Neural progenitor cell (in vitro differentiated cells): ENCODE data around the gene NUSAP1. TPM values are rescaled to one million over a fixed set of nuclear protein-coding genes. Genes with fewer than 3 reads are reported as not detected.

Experiments
- DNase-seq: peaks from one replicate; pipeline ENCODE4 v3.0.0-alpha.2; 2016; ENCODE audit warnings: low spot score
- H2AFZ ChIP-seq: fragments of 200-600 bp; sonication (generic); replicated peaks from 2 replicates; pipeline ENCODE4 v1.6.1; 2016; ENCODE audit warnings: antibody characterized with exemption
- H3F3A ChIP-seq: fragments of 200-600 bp; sonication (generic); 2 replicates; pipeline ENCODE4 v1.6.1; 2016; ENCODE audit warnings: antibody characterized with exemption, low read depth
- H3K27ac ChIP-seq: fragments of 200-600 bp; sonication (generic); 2 replicates; pipeline ENCODE4 v1.5.1; 2016; ENCODE audit warnings: mild to moderate bottlenecking
- H3K27me3 ChIP-seq: fragments of 200-600 bp; sonication (generic); 2 replicates; pipeline ENCODE4 v1.6.1; 2016; ENCODE audit warnings: mild to moderate bottlenecking, moderate library complexity
- H3K36me3 ChIP-seq: fragments of 200-600 bp; sonication (generic); 2 replicates; pipeline ENCODE4 v1.5.1; 2016
- H3K4me1 ChIP-seq: fragments of 200-600 bp; sonication (generic); 2 replicates; pipeline ENCODE4 v1.6.1; 2016; ENCODE audit warnings: mixed run types
- H3K4me2 ChIP-seq: fragments of 200-600 bp; sonication (generic); 2 replicates; pipeline ENCODE4 v1.6.1; 2016
- H3K4me3 ChIP-seq: fragments of 200-600 bp; sonication (generic); 2 replicates; pipeline ENCODE4 v1.5.1; 2016
- H3K79me2 ChIP-seq: fragments of 200-600 bp; sonication (generic); 2 replicates; pipeline ENCODE4 v1.6.1; 2016; ENCODE audit warnings: low read depth
- H3K9ac ChIP-seq: fragments of 200-600 bp; sonication (generic); 2 replicates; pipeline ENCODE4 v1.6.1; 2016
- H3K9me3 ChIP-seq: fragments of 200-600 bp; sonication (generic); 2 replicates; pipeline ENCODE4 v1.5.1; 2016; ENCODE audit warnings: low read depth
- H4K20me1 ChIP-seq: fragments of 200-600 bp; sonication (generic); 2 replicates; pipeline ENCODE4 v1.6.1; 2016; ENCODE audit warnings: low read depth
- H3K27ac Mint-ChIP-seq: 3 replicates; pipeline ENCODE4 v1.8.0; 2021; ENCODE audit warnings: mixed read lengths
- H3K27me3 Mint-ChIP-seq: 2 replicates; pipeline ENCODE4 v1.8.0; 2022; ENCODE audit warnings: low read depth, mild to moderate bottlenecking, inconsistent platforms, moderate library complexity, mixed read lengths; ENCODE audit not compliant: insufficient read depth
- H3K36me3 Mint-ChIP-seq: 3 replicates; pipeline ENCODE4 v1.8.0; 2021; ENCODE audit warnings: mixed read lengths
- H3K4me1 Mint-ChIP-seq: 3 replicates; pipeline ENCODE4 v1.8.0; 2021; ENCODE audit warnings: mixed read lengths
- H3K4me3 Mint-ChIP-seq: 3 replicates; pipeline ENCODE4 v1.8.0; 2021; ENCODE audit warnings: mild to moderate bottlenecking, moderate library complexity, mixed read lengths
- H3K9me3 Mint-ChIP-seq: 3 replicates; pipeline ENCODE4 v1.8.0; 2020; ENCODE audit warnings: mixed read lengths
- CTCF ChIP-seq: fragments of 200-600 bp; sonication (generic); IDR thresholded peaks from 2 replicates; pipeline ENCODE4 v1.5.1; 2017; ENCODE audit warnings: antibody characterized with exemption, mild to moderate bottlenecking
- EZH2 ChIP-seq: fragments of 200-600 bp; sonication (generic); IDR thresholded peaks from 2 replicates; pipeline ENCODE4 v1.6.1; 2017; ENCODE audit warnings: antibody characterized with exemption, mild to moderate bottlenecking, moderate library complexity
- EZH2phosphoT487 ChIP-seq: fragments of 200-600 bp; sonication (generic); IDR thresholded peaks from 2 replicates; pipeline ENCODE4 v1.6.1; 2017; ENCODE audit warnings: antibody characterized with exemption
- total RNA-seq: library from RNA; depleted of rRNA; stranded (reverse); fragments of >200 nt; gene quantifications from 2 replicates; pipeline ENCODE4 v1.2.3, GENCODE V29; 2015; ENCODE audit warnings: low replicate concordance

NUSAP1 gene
- total RNA-seq, 1 donor from 2014 or later = 525 TPM

GRCh38 chr15:41284427-41285177, 48.1 kb upstream of the NUSAP1 start:
- H3K27ac ChIP-seq = no peak overlapping the region
- peaks cover 22% of the 10 kb centered on the region for H3K36me3 ChIP-seq
- peaks cover 24% of the 10 kb centered on the region for H4K20me1 ChIP-seq
- peak overlapping the region; percentile 100 for H3K4me3 Mint-ChIP-seq
- H3K27me3 ChIP-seq = no peaks in the 10 kb centered on the region
- peaks cover 6% of the 10 kb centered on the region for H3F3A ChIP-seq
- no peaks in the 10 kb centered on the region for H3K9me3 ChIP-seq
- H3K9ac ChIP-seq = peak overlapping the region; percentile 73
- peaks cover 29% of the 10 kb centered on the region for H3K36me3 Mint-ChIP-seq
- H3K4me2 ChIP-seq = peak overlapping the region; percentile 91
- peak; percentile 21 for DNase-seq
- peaks cover 52% of the 10 kb centered on the region for H3K79me2 ChIP-seq
- H2AFZ ChIP-seq = peak overlapping the region; percentile 64
- H3K27ac Mint-ChIP-seq = peak overlapping the region; percentile 99
- H3K27me3 Mint-ChIP-seq = no peaks in the 10 kb centered on the region
- H3K4me1 Mint-ChIP-seq = peaks cover 33% of the 10 kb centered on the region
- no peak for TF ChIP-seq CTCF
- TF ChIP-seq EZH2 = no peak
- TF ChIP-seq EZH2phosphoT487 = no peak
- peak overlapping the region; percentile 85 for H3K4me3 ChIP-seq
- H3K4me1 ChIP-seq = peaks cover 5% of the 10 kb centered on the region
- no peaks in the 10 kb centered on the region for H3K9me3 Mint-ChIP-seq

DNA sequence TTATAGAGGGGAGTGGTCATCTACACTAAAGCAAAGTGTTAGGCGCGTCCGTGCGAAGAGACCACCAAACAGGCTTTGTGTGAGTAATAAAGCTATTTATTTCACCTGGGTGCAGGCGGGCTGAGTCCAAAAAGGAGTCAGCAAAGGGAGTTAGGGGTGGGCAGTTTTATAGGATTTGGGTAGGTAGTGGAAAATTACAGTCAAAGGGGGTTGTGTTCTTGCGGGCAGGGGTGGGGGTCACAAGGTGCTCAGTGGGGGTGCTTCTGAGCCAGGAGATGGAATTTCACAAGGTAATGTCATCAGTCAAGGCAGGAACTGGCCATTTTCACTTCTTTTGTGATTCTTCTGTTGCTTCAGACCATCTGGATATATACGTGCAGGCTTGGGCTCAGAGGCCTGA, 47.4 kb upstream of the NUSAP1 start:
- Histone ChIP-seq H3K4me3 (peak overlapping the region; percentile 85), H2AFZ (no peak overlapping the region), H4K20me1 (peaks cover 31% of the 10 kb centered on the region), H3K36me3 (peaks cover 26% of the 10 kb centered on the region), H3K27me3 (no peaks in the 10 kb centered on the region), H3K4me2 (peak overlapping the region; percentile 91), H3K9me3 (no peaks in the 10 kb centered on the region), H3K9ac (peak overlapping the region; percentile 73), H3K4me1 (peaks cover 5% of the 10 kb centered on the region), H3F3A (peaks cover 12% of the 10 kb centered on the region), H3K27ac (no peak overlapping the region), H3K79me2 (peaks cover 52% of the 10 kb centered on the region)
- DNase-seq = peak; percentile 34
- Mint-ChIP-seq H3K27ac (peak overlapping the region; percentile 99), H3K4me1 (peaks cover 33% of the 10 kb centered on the region), H3K36me3 (peaks cover 27% of the 10 kb centered on the region), H3K9me3 (no peaks in the 10 kb centered on the region), H3K4me3 (peak overlapping the region; percentile 100), H3K27me3 (no peaks in the 10 kb centered on the region)
- no peak for TF ChIP-seq CTCF
- no peak for TF ChIP-seq EZH2phosphoT487
- no peak for TF ChIP-seq EZH2

GRCh38 chr15:41286665-41287333, 45.9 kb upstream of the NUSAP1 start:
- Mint-ChIP-seq H3K4me1 (peaks cover 33% of the 10 kb centered on the region), H3K9me3 (no peaks in the 10 kb centered on the region), H3K27me3 (no peaks in the 10 kb centered on the region), H3K27ac (no peak overlapping the region), H3K36me3 (peaks cover 31% of the 10 kb centered on the region), H3K4me3 (no peak overlapping the region)
- TF ChIP-seq EZH2 (no peak), EZH2phosphoT487 (no peak), CTCF (no peak)
- H3K4me1 ChIP-seq = peaks cover 5% of the 10 kb centered on the region
- H2AFZ ChIP-seq = no peak overlapping the region
- peaks cover 17% of the 10 kb centered on the region for H3F3A ChIP-seq
- H3K4me3 ChIP-seq = peak overlapping the region; percentile 85
- H3K36me3 ChIP-seq = peaks cover 26% of the 10 kb centered on the region
- no peak for DNase-seq
- H4K20me1 ChIP-seq = peaks cover 41% of the 10 kb centered on the region
- no peak overlapping the region for H3K9ac ChIP-seq
- peaks cover 52% of the 10 kb centered on the region for H3K79me2 ChIP-seq
- no peak overlapping the region for H3K4me2 ChIP-seq
- H3K27me3 ChIP-seq = no peaks in the 10 kb centered on the region
- no peak overlapping the region for H3K27ac ChIP-seq
- H3K9me3 ChIP-seq = no peaks in the 10 kb centered on the region
